CMK (cell line): Measurements from ENCODE around the gene GOLGA1.
"Not testable (repeated sequence)": the region's sequence is repeated elsewhere in the genome, so short reads cannot be mapped to it uniquely, and the experiment has no call there.

Experiments used
- DNase-seq: peaks from one replicate; pipeline ENCODE4 v3.0.0-alpha.2; 2010; ENCODE audit warnings: low read depth

The GOLGA1 gene

DNA sequence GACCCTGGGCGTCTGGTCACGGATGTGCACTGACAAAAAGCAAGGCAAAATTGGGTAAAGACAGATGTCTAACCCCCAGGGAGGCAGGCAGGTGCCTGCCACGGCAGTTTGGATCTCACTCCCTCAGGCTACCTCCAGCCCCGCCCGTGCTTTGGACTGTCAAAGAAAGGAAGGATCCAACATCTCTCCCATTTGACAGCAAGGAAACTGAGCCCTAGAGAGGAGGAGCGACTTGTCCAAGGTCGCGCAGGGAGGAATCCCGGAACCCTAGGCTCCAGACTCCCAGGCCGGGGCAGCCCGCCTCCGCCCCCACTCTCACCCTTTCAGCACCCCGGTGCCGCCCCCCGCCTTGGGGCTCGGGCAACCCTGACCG lies 376 bp downstream of the GOLGA1 start:
- DNase-seq, result peak; percentile 2

GRCh38 chr9:124939944-124940343 lies 939 bp downstream of the GOLGA1 start:
- DNase-seq, result no peak

DNA sequence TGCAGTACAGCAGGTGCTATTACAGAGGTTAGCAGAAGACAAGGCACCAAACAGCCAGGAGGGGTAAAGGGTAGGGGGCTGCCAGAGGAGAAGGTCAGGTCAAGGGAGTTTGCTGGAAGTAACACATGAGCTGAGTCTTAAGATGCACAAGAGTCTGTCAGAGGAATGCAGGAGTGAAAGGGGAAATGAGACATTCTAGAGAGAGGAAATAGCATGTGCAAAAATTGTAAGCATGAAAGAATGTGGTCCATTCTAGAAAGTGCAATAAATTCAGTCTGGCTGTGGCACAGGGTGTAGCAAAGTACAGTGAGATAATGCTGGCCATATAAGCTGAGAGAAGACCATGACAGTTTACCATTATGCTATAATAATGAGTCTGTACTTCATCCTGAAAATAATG lies 6.6 kb downstream of the GOLGA1 start:
- no peak for DNase-seq

DNA sequence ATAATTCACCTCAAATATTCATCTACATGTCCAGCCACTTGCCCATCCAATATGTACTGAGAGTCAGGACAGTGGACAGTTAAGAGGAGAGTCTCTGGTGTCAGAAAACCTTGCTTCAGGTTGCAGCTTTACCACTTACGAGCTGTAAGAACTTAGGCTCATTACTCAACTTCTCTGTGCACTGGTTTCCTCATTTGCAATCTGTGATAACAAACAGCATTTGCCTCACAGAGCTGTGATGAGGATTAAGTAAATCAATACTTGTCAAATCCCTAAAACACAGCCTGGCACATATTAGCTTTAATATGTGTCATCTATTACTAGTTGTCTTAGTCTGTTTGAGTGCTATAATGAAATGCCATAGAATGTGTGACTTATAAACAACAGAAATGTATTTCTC lies 8.6 kb downstream of the GOLGA1 start:
- DNase-seq, result no peak

DNA sequence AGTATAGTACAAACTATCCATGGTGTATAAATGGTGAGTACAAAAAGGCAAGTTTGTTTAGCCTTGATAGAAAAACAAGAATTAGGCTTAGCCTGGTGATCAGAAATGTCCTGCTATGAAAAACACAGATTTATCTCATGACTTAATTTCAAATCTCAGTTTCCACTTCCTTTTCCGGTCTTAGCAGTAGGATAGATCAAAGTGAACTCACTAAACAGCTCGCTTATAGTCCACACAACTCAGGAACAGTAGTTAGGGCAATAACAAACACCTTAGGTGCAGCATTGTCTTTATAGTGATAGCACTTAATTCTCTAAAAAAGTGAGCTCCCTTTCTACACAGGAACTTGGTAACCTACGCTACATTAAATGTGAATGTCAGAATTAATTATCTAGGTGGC lies 11.4 kb downstream of the GOLGA1 start:
- no peak for DNase-seq

GRCh38 chr9:124928116-124928515 lies 12.8 kb downstream of the GOLGA1 start:
- no peak for DNase-seq

DNA sequence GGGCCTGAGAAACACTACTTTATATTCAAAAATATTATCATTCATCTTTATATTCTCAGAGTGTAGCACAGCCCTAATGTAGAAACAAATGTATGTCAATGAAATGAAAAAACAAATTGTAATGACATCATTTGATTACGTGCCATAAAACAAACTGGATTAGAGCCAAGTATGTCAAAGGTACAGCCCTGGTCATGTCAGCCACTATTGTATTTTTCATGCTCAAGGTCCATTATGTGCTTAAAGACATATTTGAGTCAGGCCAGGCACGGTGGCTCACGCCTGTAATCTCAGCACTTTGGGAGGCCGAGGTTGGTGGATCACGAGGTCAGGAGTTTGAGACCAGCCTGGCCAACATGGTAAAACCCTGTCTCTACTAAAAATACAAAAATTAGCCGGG lies 20.5 kb downstream of the GOLGA1 start:
- DNase-seq, result not testable (repeated sequence)

DNA sequence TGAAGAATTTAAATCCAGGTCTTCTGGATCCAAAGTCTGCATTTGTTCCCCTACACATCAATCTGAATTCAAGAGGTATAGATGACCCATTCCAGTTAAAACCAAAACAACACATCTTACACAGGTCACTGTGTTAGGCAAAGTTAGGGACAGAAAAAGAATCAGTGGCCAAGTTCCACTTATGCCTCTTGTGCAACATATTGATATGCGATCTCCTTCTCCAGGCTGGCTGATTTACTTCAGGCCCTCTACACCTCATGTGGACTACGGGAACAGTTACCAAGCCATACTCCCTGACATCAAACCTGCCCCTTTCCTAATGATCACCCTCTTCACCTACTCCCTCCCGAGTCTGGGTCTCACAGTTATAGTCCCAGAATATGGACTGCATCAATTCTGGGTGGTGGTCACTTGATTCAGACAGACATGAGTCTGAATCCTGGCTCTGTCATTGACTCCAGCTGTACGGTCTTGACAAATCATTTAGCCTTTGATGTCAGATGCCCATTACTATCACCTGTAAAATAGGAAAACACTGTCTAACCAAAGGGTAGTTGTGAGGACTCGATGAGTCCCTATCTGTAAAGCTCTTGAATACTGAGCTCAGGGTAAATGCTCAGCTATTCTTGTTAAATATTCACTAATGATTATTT lies 26.0 kb downstream of the GOLGA1 start:
- no peak for DNase-seq

- DNase-seq, result no peak
Measured at GRCh38 chr9:124913378-124913777, 27.5 kb downstream of the GOLGA1 start.

DNA sequence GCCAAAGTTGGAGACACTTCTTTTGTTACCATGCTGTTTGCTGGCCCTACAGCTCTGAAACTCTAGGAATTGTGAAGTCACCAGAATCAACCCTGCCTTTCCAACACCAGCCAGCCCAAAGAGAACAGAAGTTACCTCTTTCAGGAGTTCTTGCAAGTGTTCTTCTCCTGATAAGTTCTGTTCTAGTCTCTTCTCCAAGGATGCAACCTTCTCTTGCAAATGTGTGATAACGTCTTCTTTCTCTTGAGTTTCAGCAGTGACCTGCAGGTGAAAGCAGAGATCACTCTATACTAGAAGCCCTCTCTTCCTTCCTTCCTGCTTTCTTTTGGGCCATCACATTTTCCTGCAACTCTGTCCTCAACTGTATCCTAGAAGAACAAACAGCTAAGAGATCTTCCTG lies 29.1 kb downstream of the GOLGA1 start:
- no peak for DNase-seq

GRCh38 chr9:124908098-124908497 lies 32.8 kb downstream of the GOLGA1 start:
- no peak for DNase-seq

DNA sequence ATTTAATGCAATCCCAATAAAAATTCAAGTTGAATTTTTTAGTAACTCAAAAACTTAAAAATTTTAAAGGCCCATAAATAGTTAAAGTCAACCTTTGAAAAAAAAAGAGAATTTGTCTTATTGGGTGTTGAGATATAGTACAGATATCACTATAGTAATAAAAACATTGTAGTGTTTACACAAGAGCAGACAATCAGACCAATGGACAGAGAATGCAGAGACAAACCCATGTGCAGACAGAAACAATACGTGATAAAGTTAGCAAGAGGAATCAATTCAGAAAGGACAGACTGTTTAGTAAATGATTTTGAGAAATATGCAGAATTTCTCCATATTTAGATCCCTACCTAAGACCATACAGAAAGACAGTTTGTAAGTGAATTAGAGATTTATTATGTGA lies 33.9 kb downstream of the GOLGA1 start:
- DNase-seq, result no peak

DNA sequence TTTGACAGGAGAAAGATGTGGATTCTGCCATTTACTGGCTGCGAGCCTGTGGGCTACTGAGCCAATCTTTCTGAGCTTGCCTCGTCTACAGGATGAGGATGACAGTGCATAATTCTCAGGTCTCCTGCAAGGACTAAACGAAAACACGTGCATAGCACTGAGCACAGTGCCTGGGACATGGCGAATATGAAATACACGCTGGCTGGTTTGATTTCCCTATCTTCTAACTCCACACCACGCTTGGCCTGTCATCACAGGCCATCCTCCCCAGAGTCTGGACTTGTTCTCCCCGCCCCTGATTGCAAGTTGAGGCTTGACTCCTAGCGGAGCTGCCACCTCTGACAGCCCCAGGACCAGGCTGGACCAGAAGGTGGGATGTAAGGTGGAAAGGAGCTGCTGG lies 41.0 kb downstream of the GOLGA1 start:
- DNase-seq, result no peak

DNA sequence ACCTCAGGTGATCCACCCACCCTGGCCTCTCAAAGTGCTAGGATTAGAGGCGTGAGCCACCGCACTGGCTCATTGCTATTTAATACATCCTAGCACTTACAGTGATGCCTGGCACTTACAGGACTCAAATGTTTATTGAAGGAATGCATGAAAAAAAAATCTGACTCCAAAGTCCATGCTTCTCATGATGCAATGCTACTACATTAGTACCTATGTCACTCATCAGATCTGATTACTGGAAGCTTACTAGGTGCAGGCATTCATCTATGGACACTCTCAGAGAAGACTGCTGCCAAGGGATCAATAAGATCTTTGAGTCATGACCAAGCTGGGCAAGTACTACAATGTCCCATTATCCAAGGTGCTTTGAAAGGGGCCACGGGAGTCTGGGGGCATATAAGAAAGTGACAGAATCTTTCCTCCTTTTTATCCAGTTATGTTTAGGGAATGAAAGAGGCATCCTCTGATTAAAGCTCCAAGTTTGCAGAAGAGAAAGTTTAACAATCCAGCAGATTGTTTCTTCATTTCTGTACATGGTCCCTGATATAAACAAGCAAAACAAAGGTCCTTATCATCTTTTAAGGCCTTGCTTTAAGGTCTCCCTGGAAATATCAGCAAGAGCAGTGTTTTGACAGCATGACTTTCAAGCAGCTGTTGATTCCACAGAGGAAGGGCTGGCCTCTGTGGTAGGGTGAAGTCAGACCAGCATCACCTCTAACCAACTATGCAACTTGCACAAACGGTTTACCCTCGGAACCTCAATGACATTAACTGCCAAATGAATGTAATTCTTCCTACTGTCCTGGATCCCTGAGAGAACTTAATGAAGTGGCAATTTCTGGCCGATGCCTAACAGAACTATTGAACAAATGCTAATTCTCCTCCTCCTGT lies 43.1 kb downstream of the GOLGA1 start:
- DNase-seq, result no peak

GRCh38 chr9:124894741-124895170 lies 46.1 kb downstream of the GOLGA1 start:
- DNase-seq, result no peak

GRCh38 chr9:124894035-124894740 lies 46.7 kb downstream of the GOLGA1 start:
- no peak for DNase-seq

GRCh38 chr9:124890179-124890578 lies 50.7 kb downstream of the GOLGA1 start:
- DNase-seq, result no peak

GRCh38 chr9:124889006-124889405 lies 51.9 kb downstream of the GOLGA1 start:
- no peak for DNase-seq

GRCh38 chr9:124887832-124888231 lies 53.1 kb downstream of the GOLGA1 start:
- no peak for DNase-seq

DNA sequence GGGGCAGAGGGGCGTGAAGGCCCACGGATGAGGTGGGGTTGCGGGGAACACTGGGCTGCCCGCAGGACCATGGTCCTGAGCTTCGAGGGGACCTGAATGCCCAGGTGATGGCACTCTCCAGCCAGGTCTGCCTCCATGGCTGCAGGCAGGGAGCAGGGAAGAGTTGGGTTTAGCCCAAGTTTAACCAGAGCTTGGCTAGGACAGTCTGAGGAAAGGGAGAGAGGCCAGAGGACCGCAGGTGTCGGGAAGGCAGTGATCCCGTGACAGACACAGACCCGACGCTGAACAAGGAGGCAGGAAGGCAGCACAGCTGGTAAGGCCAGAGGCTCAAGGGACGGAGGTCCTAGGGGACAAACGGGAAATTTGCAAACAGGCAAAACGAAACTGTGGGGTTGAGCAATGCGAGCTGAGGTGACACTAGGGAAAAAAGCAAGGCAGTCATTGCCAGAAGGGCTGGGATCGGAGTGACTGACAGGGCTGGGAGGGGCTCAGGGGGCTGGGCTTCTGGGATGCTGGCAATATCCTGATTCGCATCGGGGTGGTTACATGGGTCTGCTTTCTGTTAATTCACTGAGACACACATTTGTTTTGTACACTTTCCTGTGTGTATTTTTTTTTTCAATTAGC lies 53.9 kb downstream of the GOLGA1 start:
- no peak for DNase-seq

DNA sequence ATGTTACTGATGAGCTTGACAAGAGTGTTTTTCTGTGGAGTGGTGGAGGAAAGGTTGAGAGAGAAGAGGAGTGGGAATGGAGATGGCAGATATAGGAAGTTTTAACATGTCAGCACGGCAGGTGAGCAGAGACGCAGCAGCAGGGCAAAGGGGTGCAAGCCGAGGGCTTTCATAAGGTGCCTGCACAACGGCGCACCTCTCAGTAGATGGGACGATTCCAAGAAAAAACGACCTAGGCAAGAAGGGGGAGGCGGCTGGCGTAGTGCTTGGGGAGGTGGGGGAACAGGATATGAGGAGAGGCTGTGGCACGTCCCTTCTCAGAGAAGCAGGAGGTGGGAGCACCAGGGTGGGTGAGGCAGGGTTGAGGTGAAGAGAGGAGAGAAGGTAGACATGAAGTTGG lies 54.4 kb downstream of the GOLGA1 start:
- DNase-seq, result no peak

DNA sequence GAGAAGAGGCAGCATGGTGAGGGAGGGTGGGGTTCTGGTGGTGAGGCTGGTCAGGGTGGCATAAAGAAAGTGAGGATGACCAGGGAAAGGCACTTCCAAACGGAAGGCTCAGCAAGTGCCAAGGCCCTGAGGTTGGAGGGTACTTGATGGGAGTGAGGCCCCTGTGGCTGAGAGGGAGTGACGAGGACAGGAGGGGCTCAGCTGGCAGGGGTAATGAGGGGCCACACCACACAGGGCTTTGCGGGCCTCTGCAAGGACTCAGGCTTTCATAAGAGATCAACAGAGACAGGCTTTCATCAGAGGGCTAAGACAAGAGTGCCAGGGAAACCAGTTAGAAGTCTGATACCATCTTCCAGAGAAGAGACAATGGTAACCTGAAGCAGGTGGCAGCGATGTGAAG lies 55.3 kb downstream of the GOLGA1 start:
- DNase-seq, result no peak

DNA sequence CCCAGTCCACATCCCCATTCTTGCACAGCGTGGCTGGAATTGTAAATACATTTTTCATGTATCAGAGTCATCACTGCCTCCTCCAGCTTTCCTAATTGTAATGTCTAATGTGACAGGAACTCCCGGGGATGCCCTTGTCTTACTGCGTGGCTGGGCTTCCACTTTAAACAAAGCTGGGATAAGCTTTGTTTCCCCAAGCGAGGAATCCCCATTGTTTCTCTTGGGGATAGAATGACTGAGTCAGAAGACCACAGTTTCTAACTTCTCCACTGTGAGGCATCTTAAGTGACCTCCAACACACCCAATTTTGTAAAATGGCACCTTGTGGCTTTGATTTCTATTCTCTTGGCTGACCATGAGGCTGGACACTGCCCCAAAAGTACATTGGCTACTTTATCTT lies 56.5 kb downstream of the GOLGA1 start:
- DNase-seq, result no peak
